Right lobe of liver (tissue), 4 donors: ENCODE measurements around the gene TOP3A.

Experiments used
- POLR2A ChIP-seq: fragments of 450-650 bp; IDR thresholded peaks from one replicate; pipeline ENCODE4 v1.6.1; 2017; ENCODE audit warnings: antibody characterized with exemption, mild to moderate bottlenecking
- TF ChIP-seq, protein P1 (sequence below), 4 donors: fragments of 200-600 bp in 3 of 4; fragments of 450-650 bp in 1 of 4; IDR thresholded peaks; one replicate each; pipeline versions ENCODE4 v1.5.1 to v1.8.0; 2016 to 2022; ENCODE audit warnings: antibody characterized with exemption in 4 of 4, mild to moderate bottlenecking in 2 of 4
- donor health status: DM: no; HTN: no; CAD: no.
- donor health status: DM: no; HTN: no; CAD: no.
- donor health status: DM: no; HTN: yes; CAD: no.

DNA sequence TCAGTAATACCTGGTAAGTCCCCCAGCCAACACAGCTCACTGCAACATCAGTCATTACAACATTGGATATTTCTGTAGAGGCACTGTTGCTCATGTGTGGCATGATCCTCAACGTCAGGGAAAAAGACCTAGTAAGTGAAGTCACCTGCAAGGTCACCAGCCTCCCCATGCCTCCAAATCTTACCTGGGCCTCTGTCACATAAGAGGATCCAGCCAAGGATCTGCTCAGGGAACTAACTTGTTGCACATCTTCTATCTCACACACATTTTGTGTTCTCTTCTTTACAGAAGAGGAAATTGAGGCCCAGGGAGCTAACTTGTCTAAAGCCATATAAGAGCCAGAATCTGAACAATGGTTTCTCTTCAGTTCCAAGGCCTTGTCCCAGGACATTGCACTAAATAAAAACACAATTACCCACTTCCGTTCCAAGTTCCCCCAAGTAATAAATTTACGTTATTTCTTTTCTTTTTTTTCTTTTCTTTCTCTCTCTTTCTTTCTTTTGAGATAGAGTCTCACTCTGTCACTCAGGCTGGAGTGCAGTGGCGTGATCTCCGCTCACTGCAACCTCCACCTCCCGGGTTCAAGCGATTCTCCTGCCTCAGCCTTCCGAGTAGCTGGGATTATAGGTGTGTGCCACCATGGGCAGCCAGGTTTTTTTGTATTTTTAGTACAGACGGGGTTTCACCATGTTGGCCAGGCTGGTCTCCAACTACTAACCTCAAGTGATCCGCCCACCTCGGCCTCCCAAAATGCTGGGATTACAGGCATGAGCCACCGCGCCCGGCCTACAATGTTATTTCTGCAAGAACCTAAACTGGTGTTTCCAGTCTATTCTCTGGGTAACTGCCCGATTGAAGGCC lies 47.3 kb upstream of the TOP3A start:
- TF ChIP-seq, protein P1, sequence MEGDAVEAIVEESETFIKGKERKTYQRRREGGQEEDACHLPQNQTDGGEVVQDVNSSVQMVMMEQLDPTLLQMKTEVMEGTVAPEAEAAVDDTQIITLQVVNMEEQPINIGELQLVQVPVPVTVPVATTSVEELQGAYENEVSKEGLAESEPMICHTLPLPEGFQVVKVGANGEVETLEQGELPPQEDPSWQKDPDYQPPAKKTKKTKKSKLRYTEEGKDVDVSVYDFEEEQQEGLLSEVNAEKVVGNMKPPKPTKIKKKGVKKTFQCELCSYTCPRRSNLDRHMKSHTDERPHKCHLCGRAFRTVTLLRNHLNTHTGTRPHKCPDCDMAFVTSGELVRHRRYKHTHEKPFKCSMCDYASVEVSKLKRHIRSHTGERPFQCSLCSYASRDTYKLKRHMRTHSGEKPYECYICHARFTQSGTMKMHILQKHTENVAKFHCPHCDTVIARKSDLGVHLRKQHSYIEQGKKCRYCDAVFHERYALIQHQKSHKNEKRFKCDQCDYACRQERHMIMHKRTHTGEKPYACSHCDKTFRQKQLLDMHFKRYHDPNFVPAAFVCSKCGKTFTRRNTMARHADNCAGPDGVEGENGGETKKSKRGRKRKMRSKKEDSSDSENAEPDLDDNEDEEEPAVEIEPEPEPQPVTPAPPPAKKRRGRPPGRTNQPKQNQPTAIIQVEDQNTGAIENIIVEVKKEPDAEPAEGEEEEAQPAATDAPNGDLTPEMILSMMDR (IDR thresholded peaks at IDR 0.05) = no peak
- peak; percentile 49 for TF ChIP-seq POLR2A
